SK-N-SH treated with all-trans-retinoic acid at 6 μM for 48 hours (cell line): Measurements from ENCODE around the gene TIGD3.

ENCODE experiments used
- ATAC-seq: fragments of 200-7000 bp; cut with Tn5 transposase; 3 replicates; pipeline ENCODE4 v1.9.1; 2020; ENCODE audit warnings: mild to moderate bottlenecking, moderate library complexity
- ARNTL ChIP-seq: fragments of 450-650 bp; formaldehyde crosslinking; IDR thresholded peaks from 2 replicates; pipeline ENCODE4 v1.5.0; 2020; ENCODE audit warnings: low read depth, mild to moderate bottlenecking, moderate library complexity, borderline replicate concordance
- BACH2 ChIP-seq: fragments of 250-450 bp; sonication (Bioruptor Pico); IDR thresholded peaks from 2 replicates; pipeline ENCODE4 v1.9.0; 2021; ENCODE audit warnings: mild to moderate bottlenecking, borderline replicate concordance
- CSDC2 ChIP-seq: fragments of 250-450 bp; sonication (Bioruptor Pico); IDR thresholded peaks from 2 replicates; pipeline ENCODE4 v1.5.0; 2020; ENCODE audit warnings: mild to moderate bottlenecking, moderate library complexity
- ESRRG ChIP-seq: fragments of 250-450 bp; sonication (Bioruptor Pico); IDR thresholded peaks from 2 replicates; pipeline ENCODE4 v1.6.1; 2021; ENCODE audit warnings: mild to moderate bottlenecking
- GLIS3 ChIP-seq: fragments of 250-450 bp; sonication (Bioruptor Pico); IDR thresholded peaks from 2 replicates; pipeline ENCODE4 v1.5.0; 2020; ENCODE audit warnings: mild to moderate bottlenecking, moderate library complexity
- ISL1 ChIP-seq: fragments of 250-450 bp; sonication (Bioruptor Pico); IDR thresholded peaks from 2 replicates; pipeline ENCODE4 v2.1.2; 2022; ENCODE audit warnings: mild to moderate bottlenecking, moderate library complexity
- OSR1 ChIP-seq: fragments of 250-450 bp; sonication (Bioruptor Pico); IDR thresholded peaks from 2 replicates; pipeline ENCODE4 v1.8.0; 2022; ENCODE audit warnings: moderate library complexity, mild to moderate bottlenecking, inconsistent platforms
- PPARA ChIP-seq: fragments of 250-450 bp; sonication (Bioruptor Pico); IDR thresholded peaks from 2 replicates; pipeline ENCODE4 v1.5.0; 2020; ENCODE audit warnings: mild to moderate bottlenecking, borderline replicate concordance
- RARB ChIP-seq: fragments of 250-450 bp; sonication (Bioruptor Pico); IDR thresholded peaks from 2 replicates; pipeline ENCODE4 v1.8.0; 2021; ENCODE audit warnings: mild to moderate bottlenecking, moderate library complexity
- SNAI2 ChIP-seq: fragments of 250-450 bp; sonication (Bioruptor Pico); IDR thresholded peaks from 2 replicates; pipeline ENCODE4 v1.5.0; 2020; ENCODE audit warnings: mild to moderate bottlenecking, moderate library complexity
- TOX ChIP-seq: fragments of 250-450 bp; sonication (Bioruptor Pico); IDR thresholded peaks from 2 replicates; pipeline ENCODE4 v1.8.0; 2021; ENCODE audit warnings: mild to moderate bottlenecking, moderate library complexity, borderline replicate concordance
- ZC3H10 ChIP-seq: fragments of 250-450 bp; sonication (Bioruptor Pico); IDR thresholded peaks from 2 replicates; pipeline ENCODE4 v1.5.1; 2021; ENCODE audit warnings: mild to moderate bottlenecking, moderate library complexity
- ZFP3 ChIP-seq: fragments of 250-450 bp; sonication (Bioruptor Pico); IDR thresholded peaks from 2 replicates; pipeline ENCODE4 v1.5.0; 2020; ENCODE audit warnings: mild to moderate bottlenecking, moderate library complexity
- ZNF565 ChIP-seq: fragments of 450-650 bp; formaldehyde crosslinking; conservative IDR thresholded peaks from 2 replicates; pipeline ENCODE4 v1.5.0; 2020; ENCODE audit warnings: low read depth, mild to moderate bottlenecking, moderate library complexity
- ZNF70 ChIP-seq: fragments of 450-650 bp; formaldehyde crosslinking; IDR thresholded peaks from 2 replicates; pipeline ENCODE4 v1.5.0; 2020; ENCODE audit warnings: mild to moderate bottlenecking, moderate library complexity
- ZNF8 ChIP-seq: fragments of 450-650 bp; formaldehyde crosslinking; IDR thresholded peaks from 2 replicates; pipeline ENCODE4 v1.5.0; 2020; ENCODE audit warnings: mild to moderate bottlenecking, moderate library complexity
- TF ChIP-seq, protein P1 (sequence below): fragments of 250-450 bp; sonication (Bioruptor Pico); IDR thresholded peaks from 2 replicates; pipeline ENCODE4 v1.5.1; 2020; ENCODE audit warnings: low read depth, mild to moderate bottlenecking, moderate library complexity
- TF ChIP-seq, protein P2 (sequence below): fragments of 250-450 bp; sonication (Bioruptor Pico); IDR thresholded peaks from 2 replicates; pipeline ENCODE4 v1.8.0; 2020; ENCODE audit warnings: mild to moderate bottlenecking, moderate library complexity, borderline replicate concordance
- TF ChIP-seq, protein P3 (sequence below): fragments of 250-450 bp; sonication (Bioruptor Pico); IDR thresholded peaks from 2 replicates; pipeline ENCODE4 v1.5.0; 2020; ENCODE audit warnings: mild to moderate bottlenecking, moderate library complexity
- TF ChIP-seq, protein P4 (sequence below): fragments of 250-450 bp; sonication (Bioruptor Pico); IDR thresholded peaks from 2 replicates; pipeline ENCODE4 v1.5.1; 2021; ENCODE audit warnings: mild to moderate bottlenecking, moderate library complexity
- TF ChIP-seq, protein P5 (sequence below): fragments of 250-450 bp; sonication (Bioruptor Pico); IDR thresholded peaks from 2 replicates; pipeline ENCODE4 v1.8.0; 2021; ENCODE audit warnings: low read depth, mild to moderate bottlenecking, moderate library complexity, borderline replicate concordance

TIGD3 gene

DNA sequence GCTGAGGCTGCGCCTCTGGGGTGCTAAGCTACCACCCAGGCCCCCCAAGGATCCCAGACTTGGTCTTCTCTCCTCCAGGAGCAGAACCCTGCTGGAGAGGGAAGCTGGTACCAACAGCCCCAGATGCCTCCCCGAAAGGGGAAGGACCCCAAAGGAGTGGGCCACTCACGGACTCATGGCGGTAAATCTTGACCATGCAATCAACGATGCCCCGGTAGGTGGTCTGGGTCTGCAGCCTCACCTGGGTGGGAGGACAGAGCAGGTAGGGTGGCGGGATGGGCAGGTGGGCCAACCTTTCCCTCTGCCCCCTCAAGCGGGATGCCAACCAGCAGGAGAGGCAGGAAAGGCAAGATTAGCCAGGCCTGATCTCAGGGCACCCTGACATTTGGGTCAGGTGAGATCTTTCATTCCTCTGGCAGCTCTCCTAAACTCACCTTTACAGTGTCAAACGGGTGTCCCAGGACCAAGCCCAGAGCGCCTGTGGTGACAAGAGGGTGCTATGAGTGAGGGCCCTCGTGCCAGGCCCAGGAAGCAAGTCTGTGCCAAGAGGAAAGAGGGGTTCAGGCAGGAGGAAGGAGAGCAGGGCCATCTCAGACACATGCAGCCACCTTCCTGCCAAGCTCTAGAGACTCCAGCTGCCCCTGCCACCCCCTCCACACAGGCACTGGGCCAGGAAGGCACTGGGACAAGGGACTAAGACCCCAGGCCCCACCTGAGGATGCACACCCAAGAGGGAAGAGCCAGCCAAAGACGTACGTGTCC is 25.3 kb downstream of the TIGD3 start:
- no peak for ATAC-seq
- no peak for TF ChIP-seq CSDC2 (CRISPR knock-in tag)
- no peak for TF ChIP-seq ZC3H10 (CRISPR knock-in tag)
- no peak for TF ChIP-seq GLIS3
- no peak for TF ChIP-seq ZFP3 (CRISPR knock-in tag)
- TF ChIP-seq ARNTL (CRISPR knock-in tag): no peak
- TF ChIP-seq, protein P1, sequence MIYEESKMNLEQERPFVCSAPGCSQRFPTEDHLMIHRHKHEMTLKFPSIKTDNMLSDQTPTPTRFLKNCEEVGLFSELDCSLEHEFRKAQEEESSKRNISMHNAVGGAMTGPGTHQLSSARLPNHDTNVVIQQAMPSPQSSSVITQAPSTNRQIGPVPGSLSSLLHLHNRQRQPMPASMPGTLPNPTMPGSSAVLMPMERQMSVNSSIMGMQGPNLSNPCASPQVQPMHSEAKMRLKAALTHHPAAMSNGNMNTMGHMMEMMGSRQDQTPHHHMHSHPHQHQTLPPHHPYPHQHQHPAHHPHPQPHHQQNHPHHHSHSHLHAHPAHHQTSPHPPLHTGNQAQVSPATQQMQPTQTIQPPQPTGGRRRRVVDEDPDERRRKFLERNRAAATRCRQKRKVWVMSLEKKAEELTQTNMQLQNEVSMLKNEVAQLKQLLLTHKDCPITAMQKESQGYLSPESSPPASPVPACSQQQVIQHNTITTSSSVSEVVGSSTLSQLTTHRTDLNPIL (CRISPR knock-in tag): no peak
- TF ChIP-seq, protein P2, sequence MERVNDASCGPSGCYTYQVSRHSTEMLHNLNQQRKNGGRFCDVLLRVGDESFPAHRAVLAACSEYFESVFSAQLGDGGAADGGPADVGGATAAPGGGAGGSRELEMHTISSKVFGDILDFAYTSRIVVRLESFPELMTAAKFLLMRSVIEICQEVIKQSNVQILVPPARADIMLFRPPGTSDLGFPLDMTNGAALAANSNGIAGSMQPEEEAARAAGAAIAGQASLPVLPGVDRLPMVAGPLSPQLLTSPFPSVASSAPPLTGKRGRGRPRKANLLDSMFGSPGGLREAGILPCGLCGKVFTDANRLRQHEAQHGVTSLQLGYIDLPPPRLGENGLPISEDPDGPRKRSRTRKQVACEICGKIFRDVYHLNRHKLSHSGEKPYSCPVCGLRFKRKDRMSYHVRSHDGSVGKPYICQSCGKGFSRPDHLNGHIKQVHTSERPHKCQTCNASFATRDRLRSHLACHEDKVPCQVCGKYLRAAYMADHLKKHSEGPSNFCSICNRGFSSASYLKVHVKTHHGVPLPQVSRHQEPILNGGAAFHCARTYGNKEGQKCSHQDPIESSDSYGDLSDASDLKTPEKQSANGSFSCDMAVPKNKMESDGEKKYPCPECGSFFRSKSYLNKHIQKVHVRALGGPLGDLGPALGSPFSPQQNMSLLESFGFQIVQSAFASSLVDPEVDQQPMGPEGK (CRISPR knock-in tag): no peak
- no peak for TF ChIP-seq PPARA (CRISPR knock-in tag)
- no peak for TF ChIP-seq ZNF8 (CRISPR knock-in tag)
- TF ChIP-seq, protein P3, sequence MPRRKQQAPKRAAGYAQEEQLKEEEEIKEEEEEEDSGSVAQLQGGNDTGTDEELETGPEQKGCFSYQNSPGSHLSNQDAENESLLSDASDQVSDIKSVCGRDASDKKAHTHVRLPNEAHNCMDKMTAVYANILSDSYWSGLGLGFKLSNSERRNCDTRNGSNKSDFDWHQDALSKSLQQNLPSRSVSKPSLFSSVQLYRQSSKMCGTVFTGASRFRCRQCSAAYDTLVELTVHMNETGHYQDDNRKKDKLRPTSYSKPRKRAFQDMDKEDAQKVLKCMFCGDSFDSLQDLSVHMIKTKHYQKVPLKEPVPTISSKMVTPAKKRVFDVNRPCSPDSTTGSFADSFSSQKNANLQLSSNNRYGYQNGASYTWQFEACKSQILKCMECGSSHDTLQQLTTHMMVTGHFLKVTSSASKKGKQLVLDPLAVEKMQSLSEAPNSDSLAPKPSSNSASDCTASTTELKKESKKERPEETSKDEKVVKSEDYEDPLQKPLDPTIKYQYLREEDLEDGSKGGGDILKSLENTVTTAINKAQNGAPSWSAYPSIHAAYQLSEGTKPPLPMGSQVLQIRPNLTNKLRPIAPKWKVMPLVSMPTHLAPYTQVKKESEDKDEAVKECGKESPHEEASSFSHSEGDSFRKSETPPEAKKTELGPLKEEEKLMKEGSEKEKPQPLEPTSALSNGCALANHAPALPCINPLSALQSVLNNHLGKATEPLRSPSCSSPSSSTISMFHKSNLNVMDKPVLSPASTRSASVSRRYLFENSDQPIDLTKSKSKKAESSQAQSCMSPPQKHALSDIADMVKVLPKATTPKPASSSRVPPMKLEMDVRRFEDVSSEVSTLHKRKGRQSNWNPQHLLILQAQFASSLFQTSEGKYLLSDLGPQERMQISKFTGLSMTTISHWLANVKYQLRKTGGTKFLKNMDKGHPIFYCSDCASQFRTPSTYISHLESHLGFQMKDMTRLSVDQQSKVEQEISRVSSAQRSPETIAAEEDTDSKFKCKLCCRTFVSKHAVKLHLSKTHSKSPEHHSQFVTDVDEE: no peak
- TF ChIP-seq RARB (CRISPR knock-in tag): no peak
- no peak for TF ChIP-seq OSR1 (CRISPR knock-in tag)
- TF ChIP-seq ZNF565 (CRISPR knock-in tag): no peak
- TF ChIP-seq ZNF70: no peak
- no peak for TF ChIP-seq ESRRG (CRISPR knock-in tag)
- TF ChIP-seq, protein P4, sequence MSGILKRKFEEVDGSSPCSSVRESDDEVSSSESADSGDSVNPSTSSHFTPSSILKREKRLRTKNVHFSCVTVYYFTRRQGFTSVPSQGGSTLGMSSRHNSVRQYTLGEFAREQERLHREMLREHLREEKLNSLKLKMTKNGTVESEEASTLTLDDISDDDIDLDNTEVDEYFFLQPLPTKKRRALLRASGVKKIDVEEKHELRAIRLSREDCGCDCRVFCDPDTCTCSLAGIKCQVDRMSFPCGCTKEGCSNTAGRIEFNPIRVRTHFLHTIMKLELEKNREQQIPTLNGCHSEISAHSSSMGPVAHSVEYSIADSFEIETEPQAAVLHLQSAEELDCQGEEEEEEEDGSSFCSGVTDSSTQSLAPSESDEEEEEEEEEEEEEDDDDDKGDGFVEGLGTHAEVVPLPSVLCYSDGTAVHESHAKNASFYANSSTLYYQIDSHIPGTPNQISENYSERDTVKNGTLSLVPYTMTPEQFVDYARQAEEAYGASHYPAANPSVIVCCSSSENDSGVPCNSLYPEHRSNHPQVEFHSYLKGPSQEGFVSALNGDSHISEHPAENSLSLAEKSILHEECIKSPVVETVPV (CRISPR knock-in tag): no peak
- no peak for TF ChIP-seq TOX (CRISPR knock-in tag)

DNA sequence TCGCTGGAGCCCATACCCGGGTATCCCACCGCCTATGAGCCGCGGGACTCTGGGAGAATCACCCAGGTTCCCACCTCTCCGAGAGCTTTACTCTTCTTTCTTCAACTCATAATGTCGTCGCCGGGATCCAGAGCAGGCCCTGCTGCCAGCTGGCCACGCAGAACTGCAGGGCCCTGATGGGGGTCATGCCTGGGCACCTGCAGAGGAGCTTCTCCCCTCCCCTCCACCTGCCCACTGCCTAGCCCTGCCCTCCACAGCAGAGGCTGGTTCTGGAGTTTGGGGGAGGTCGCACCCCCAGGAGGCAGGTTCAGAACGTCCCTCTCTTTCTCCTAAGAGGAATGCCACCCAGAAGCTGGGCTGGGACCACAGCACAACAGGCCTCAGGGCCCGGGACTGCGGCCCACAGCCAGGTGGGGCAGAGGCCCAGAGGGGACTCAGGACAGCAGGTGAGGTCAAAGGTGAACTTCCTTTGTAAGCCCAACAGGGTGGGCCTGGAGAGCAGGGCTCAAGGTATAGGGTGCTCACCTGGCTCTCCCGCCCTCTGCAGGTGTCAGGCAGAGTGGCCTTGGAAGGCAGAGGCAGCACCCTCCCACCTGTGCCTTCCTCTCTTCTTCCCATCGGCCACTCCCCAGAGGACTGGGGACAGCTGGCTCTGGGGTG is 26.0 kb downstream of the TIGD3 start:
- ATAC-seq: no peak
- TF ChIP-seq SNAI2 (CRISPR knock-in tag) (no peak), CSDC2 (CRISPR knock-in tag) (no peak), BACH2 (CRISPR knock-in tag) (no peak), ESRRG (CRISPR knock-in tag) (no peak), ISL1 (no peak)
- TF ChIP-seq, protein P2 (CRISPR knock-in tag): no peak
- TF ChIP-seq, protein P1 (CRISPR knock-in tag): no peak
- TF ChIP-seq, protein P3: no peak
- TF ChIP-seq, protein P5, sequence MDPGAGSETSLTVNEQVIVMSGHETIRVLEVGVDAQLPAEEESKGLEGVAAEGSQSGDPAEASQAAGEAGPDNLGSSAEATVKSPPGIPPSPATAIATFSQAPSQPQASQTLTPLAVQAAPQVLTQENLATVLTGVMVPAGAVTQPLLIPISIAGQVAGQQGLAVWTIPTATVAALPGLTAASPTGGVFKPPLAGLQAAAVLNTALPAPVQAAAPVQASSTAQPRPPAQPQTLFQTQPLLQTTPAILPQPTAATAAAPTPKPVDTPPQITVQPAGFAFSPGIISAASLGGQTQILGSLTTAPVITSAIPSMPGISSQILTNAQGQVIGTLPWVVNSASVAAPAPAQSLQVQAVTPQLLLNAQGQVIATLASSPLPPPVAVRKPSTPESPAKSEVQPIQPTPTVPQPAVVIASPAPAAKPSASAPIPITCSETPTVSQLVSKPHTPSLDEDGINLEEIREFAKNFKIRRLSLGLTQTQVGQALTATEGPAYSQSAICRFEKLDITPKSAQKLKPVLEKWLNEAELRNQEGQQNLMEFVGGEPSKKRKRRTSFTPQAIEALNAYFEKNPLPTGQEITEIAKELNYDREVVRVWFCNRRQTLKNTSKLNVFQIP (CRISPR knock-in tag): no peak
- TF ChIP-seq, protein P4 (CRISPR knock-in tag): no peak
